Sigmoid colon (tissue), 7 donors: ENCODE data around the gene UBAP2. TPM values are rescaled to one million over a fixed set of nuclear protein-coding genes. Genes with fewer than 3 reads are reported as not detected.

ENCODE experiments used
- DNase-seq: peaks from one replicate; pipeline ENCODE4 v3.0.0-alpha.2; 2019
- H3K27ac ChIP-seq, 4 donors: fragments of 200-600 bp; sonication (generic); one replicate each; pipeline ENCODE4 v1.5.1; 2016 to 2019; ENCODE audit warnings: mild to moderate bottlenecking in 1 of 4
- H3K27me3 ChIP-seq, 3 donors: fragments of 200-600 bp; sonication (generic); one replicate each; pipeline ENCODE4 v1.5.1; 2019; ENCODE audit warnings: mild to moderate bottlenecking in 1 of 3
- H3K36me3 ChIP-seq, 4 donors: fragments of 200-600 bp; sonication (generic); one replicate each; pipeline ENCODE4 v1.5.1; 2016 to 2019
- H3K4me1 ChIP-seq, 4 donors: fragments of 200-600 bp; sonication (generic); one replicate each; pipeline ENCODE4 v1.5.1; 2017 to 2019
- H3K4me3 ChIP-seq, 4 donors: fragments of 200-600 bp; sonication (generic); one replicate each; pipeline ENCODE4 v1.5.1; 2017 to 2019; ENCODE audit warnings: mild to moderate bottlenecking in 2 of 4, moderate library complexity in 1 of 4
- H3K9me3 ChIP-seq, 4 donors: fragments of 200-600 bp in 3 of 4; sonication (generic) in 3 of 4; one replicate each; pipeline versions ENCODE4 v1.5.1 to v1.6.1; 2013 to 2019
- CTCF ChIP-seq, 4 experiments: fragments of 450-650 bp in 3 of 4; fragments of 200-600 bp in 1 of 4; IDR thresholded peaks; one replicate each; pipeline ENCODE4 v1.5.1; 2016 to 2019; ENCODE audit warnings: antibody characterized with exemption in 4 of 4, mild to moderate bottlenecking in 3 of 4, moderate library complexity in 2 of 4
- EP300 ChIP-seq, 4 donors: sonication (generic); formaldehyde crosslinking; IDR thresholded peaks; one replicate each; pipeline ENCODE4 v1.6.1; 2017; ENCODE audit warnings: antibody characterized with exemption in 4 of 4
- POLR2A ChIP-seq, 2 donors: fragments of 450-650 bp; IDR thresholded peaks; one replicate each; pipeline ENCODE4 v1.6.1; 2016; ENCODE audit warnings: antibody characterized with exemption in 2 of 2, mild to moderate bottlenecking in 2 of 2, moderate library complexity in 2 of 2
- POLR2AphosphoS5 ChIP-seq, 4 donors: sonication (generic); formaldehyde crosslinking; IDR thresholded peaks; one replicate each; pipeline ENCODE4 v1.6.1; 2017; ENCODE audit warnings: antibody characterized with exemption in 4 of 4
- WGBS, 2 donors: extraction: QIAGEN DNeasy Blood & Tissue Kit; methylation state at CpG; one replicate each; pipeline ENCODE4 v1.1.7; 2013; 5-methylcytosine and 5-hydroxymethylcytosine counted together
- intact Hi-C: fragments of 100-400 bp; cut with DNase I; formaldehyde crosslinking; loops from one replicate; pipeline ENCODE4 v1.15.1; 2023
- polyA plus RNA-seq, 3 donors: library from polyadenylated mRNA; stranded (reverse); fragments of 200-250 nt; gene quantifications; one replicate each; pipeline ENCODE4 v1.2.3, GENCODE V29; 2013
- total RNA-seq, 4 donors: library from RNA; depleted of rRNA; stranded (reverse); fragments of >200 nt; gene quantifications; one replicate each; pipeline ENCODE4 v1.1.0, GENCODE V29; 2016
- donor health status: healthy with polysubstance abuse.
- donor health status: Bipolar disorder and iron deficiency.
- donor health status: healthy.

Gene UBAP2
- total and polyA plus RNA-seq, 7 donors, result 6.6 to 50.4 (median 28.8) TPM

- Histone ChIP-seq H3K4me3 (no peak overlapping the region), H3K4me1 (peaks cover 0 to 37% (median 9%) of the 10 kb centered on the region in 4 donors)
- 95 to 97% methylated on average over 4 of the region's 4 CpGs for WGBS, 2 donors
Measured at GRCh38 chr9:33908749-33909148, 139.9 kb downstream of the UBAP2 start.

GRCh38 chr9:33908114-33908513 is 140.6 kb downstream of the UBAP2 start:
- peaks cover 0 to 16% (median 4%) of the 10 kb centered on the region in 4 donors for H3K36me3 ChIP-seq
- no peak overlapping the region for H3K27ac ChIP-seq
- no peak for DNase-seq
- no peak for TF ChIP-seq POLR2AphosphoS5 (IDR thresholded peaks at IDR 0.05)
- no peak for TF ChIP-seq CTCF (IDR thresholded peaks at IDR 0.05)
- TF ChIP-seq EP300 (IDR thresholded peaks at IDR 0.05), result no peak
- TF ChIP-seq POLR2A (IDR thresholded peaks at IDR 0.05), result no peak
- no peak overlapping the region for H3K4me3 ChIP-seq
- intact Hi-C loops, result no loop called here
- H3K27me3 ChIP-seq, result no peaks in the 10 kb centered on the region
- WGBS, 2 donors, result 95 to 98% methylated on average over 3 of the region's 3 CpGs
- no peaks in the 10 kb centered on the region for H3K9me3 ChIP-seq
- peaks cover 0 to 37% (median 9%) of the 10 kb centered on the region in 4 donors for H3K4me1 ChIP-seq

More at GRCh38 chr9:33908749-33909148, 139.9 kb downstream of the UBAP2 start:
- Histone ChIP-seq H3K27me3 (no peaks in the 10 kb centered on the region), H3K27ac (no peak overlapping the region), H3K36me3 (peaks cover 0 to 17% (median 10%) of the 10 kb centered on the region in 4 donors), H3K9me3 (no peaks in the 10 kb centered on the region)
- no peak for TF ChIP-seq CTCF (IDR thresholded peaks at IDR 0.05)
- no peak for TF ChIP-seq POLR2A (IDR thresholded peaks at IDR 0.05)
- no peak for TF ChIP-seq POLR2AphosphoS5 (IDR thresholded peaks at IDR 0.05)
- TF ChIP-seq EP300 (IDR thresholded peaks at IDR 0.05), result no peak
- intact Hi-C loops, result no loop called here
- no peak for DNase-seq

GRCh38 chr9:33907347-33907746 is 141.3 kb downstream of the UBAP2 start:
- peaks cover 0 to 37% (median 8%) of the 10 kb centered on the region in 4 donors for H3K4me1 ChIP-seq
- no peak overlapping the region for H3K4me3 ChIP-seq
- no peak for DNase-seq
- H3K27ac ChIP-seq, result no peak overlapping the region
- no peaks in the 10 kb centered on the region for H3K27me3 ChIP-seq
- intact Hi-C loops, result no loop called here
- no peaks in the 10 kb centered on the region for H3K9me3 ChIP-seq
- H3K36me3 ChIP-seq, result peaks cover 0 to 16% (median under 1%) of the 10 kb centered on the region in 4 donors
- WGBS, 2 donors, result 81 to 84% methylated on average over 4 of the region's 4 CpGs
- TF ChIP-seq EP300 (IDR thresholded peaks at IDR 0.05), result no peak

- no peak for TF ChIP-seq POLR2AphosphoS5 (IDR thresholded peaks at IDR 0.05)
- TF ChIP-seq EP300 (IDR thresholded peaks at IDR 0.05), result no peak
- TF ChIP-seq CTCF (IDR thresholded peaks at IDR 0.05), result no peak
- no peak for TF ChIP-seq POLR2A (IDR thresholded peaks at IDR 0.05)
- 92 to 96% methylated on average over 2 of the region's 2 CpGs for WGBS, 2 donors
- DNase-seq, result no peak
- H3K27me3 ChIP-seq, result no peaks in the 10 kb centered on the region
- peaks cover 0 to 37% (median 6%) of the 10 kb centered on the region in 4 donors for H3K4me1 ChIP-seq
- intact Hi-C loops, result no loop called here
- no peaks in the 10 kb centered on the region for H3K9me3 ChIP-seq
- peaks cover 0 to 16% (median 6%) of the 10 kb centered on the region in 4 donors for H3K36me3 ChIP-seq
- H3K27ac ChIP-seq, result no peak overlapping the region
- H3K4me3 ChIP-seq, result no peak overlapping the region
Measured at GRCh38 chr9:33906769-33907168, 141.9 kb downstream of the UBAP2 start.

- H3K4me3 ChIP-seq, result no peak overlapping the region
- no peak overlapping the region for H3K27ac ChIP-seq
- WGBS, 2 donors, result 94 to 98% methylated on average over 1 of the region's 1 CpG
- no peak for DNase-seq
- no peaks in the 10 kb centered on the region for H3K27me3 ChIP-seq
- TF ChIP-seq POLR2A (IDR thresholded peaks at IDR 0.05) (no peak), POLR2AphosphoS5 (IDR thresholded peaks at IDR 0.05) (no peak), CTCF (IDR thresholded peaks at IDR 0.05) (no peak)
- H3K36me3 ChIP-seq, result peaks cover 0 to 32% (median 11%) of the 10 kb centered on the region in 4 donors
- no peaks in the 10 kb centered on the region for H3K9me3 ChIP-seq
- intact Hi-C loops, result no loop called here
- H3K4me1 ChIP-seq, result peaks cover 0 to 37% (median 6%) of the 10 kb centered on the region in 4 donors
Measured at GRCh38 chr9:33905137-33905536, 143.6 kb downstream of the UBAP2 start.
